ENCODE data around the gene TRAF3. TPM values are rescaled to one million over a fixed set of nuclear protein-coding genes. Genes with fewer than 3 reads are reported as not detected.
"Not testable (repeated sequence)": the region's sequence is repeated elsewhere in the genome, so short reads cannot be mapped to it uniquely, and the experiment has no call there.

TRAF3 gene
- total RNA-seq, 1 donor from 2014 or later, result 26.3 TPM

- no peak overlapping the region for H3K27ac Mint-ChIP-seq
- TF ChIP-seq CTCF (IDR thresholded peaks at IDR 0.05; ENCODE audit: unreplicated experiment), result no peak
- no peaks in the 10 kb centered on the region for H3K27me3 Mint-ChIP-seq
- H3K4me3 Mint-ChIP-seq (ENCODE audit: low read depth), result no peak overlapping the region
- DNase-seq (ENCODE audit: low spot score, unreplicated experiment), result no peak
- peaks cover 7% of the 10 kb centered on the region for H3K36me3 Mint-ChIP-seq (ENCODE audit: insufficient read depth)
- H3K9me3 Mint-ChIP-seq (ENCODE audit: low read depth), result no peaks in the 10 kb centered on the region
- H3K4me1 Mint-ChIP-seq (ENCODE audit: low read depth), result peaks cover 12% of the 10 kb centered on the region
These were observed 56.7 kb downstream of the TRAF3 start for GRCh38 chr14:102833991-102834390.

- TF ChIP-seq CTCF (IDR thresholded peaks at IDR 0.05; ENCODE audit: unreplicated experiment), result no peak
- Mint-ChIP-seq H3K4me3 (ENCODE audit: low read depth) (no peak overlapping the region), H3K4me1 (ENCODE audit: low read depth) (peaks cover 4% of the 10 kb centered on the region), H3K27me3 (no peaks in the 10 kb centered on the region), H3K9me3 (ENCODE audit: low read depth) (no peaks in the 10 kb centered on the region), H3K27ac (no peak overlapping the region), H3K36me3 (ENCODE audit: insufficient read depth) (peaks cover 7% of the 10 kb centered on the region)
- DNase-seq (ENCODE audit: low spot score, unreplicated experiment), result no peak
These were observed 58.7 kb downstream of the TRAF3 start for GRCh38 chr14:102835959-102836358.

GRCh38 chr14:102837120-102837519 is 59.9 kb downstream of the TRAF3 start:
- H3K9me3 Mint-ChIP-seq (ENCODE audit: low read depth); DNase-seq (ENCODE audit: low spot score, unreplicated experiment); H3K4me3 Mint-ChIP-seq (ENCODE audit: low read depth); H3K4me1 Mint-ChIP-seq (ENCODE audit: low read depth); H3K27ac Mint-ChIP-seq; H3K36me3 Mint-ChIP-seq (ENCODE audit: insufficient read depth); H3K27me3 Mint-ChIP-seq: not testable (repeated sequence)

- TF ChIP-seq CTCF (IDR thresholded peaks at IDR 0.05; ENCODE audit: unreplicated experiment), result no peak
- Mint-ChIP-seq H3K27ac (no peak overlapping the region), H3K4me3 (ENCODE audit: low read depth) (no peak overlapping the region), H3K9me3 (ENCODE audit: low read depth) (no peaks in the 10 kb centered on the region), H3K4me1 (ENCODE audit: low read depth) (peaks cover 4% of the 10 kb centered on the region), H3K27me3 (no peaks in the 10 kb centered on the region), H3K36me3 (ENCODE audit: insufficient read depth) (peaks cover 5% of the 10 kb centered on the region)
- no peak for DNase-seq (ENCODE audit: low spot score, unreplicated experiment)
These were observed 61.3 kb downstream of the TRAF3 start for GRCh38 chr14:102838501-102838900.

GRCh38 chr14:102840115-102840514 is 62.9 kb downstream of the TRAF3 start:
- Mint-ChIP-seq H3K36me3 (ENCODE audit: insufficient read depth) (no peaks in the 10 kb centered on the region), H3K9me3 (ENCODE audit: low read depth) (no peaks in the 10 kb centered on the region), H3K4me3 (ENCODE audit: low read depth) (no peak overlapping the region), H3K27ac (no peak overlapping the region), H3K27me3 (no peaks in the 10 kb centered on the region), H3K4me1 (ENCODE audit: low read depth) (peaks cover 4% of the 10 kb centered on the region)
- DNase-seq (ENCODE audit: low spot score, unreplicated experiment), result no peak
- no peak for TF ChIP-seq CTCF (IDR thresholded peaks at IDR 0.05; ENCODE audit: unreplicated experiment)

- Mint-ChIP-seq H3K27me3 (no peaks in the 10 kb centered on the region), H3K4me1 (ENCODE audit: low read depth) (peaks cover 4% of the 10 kb centered on the region), H3K27ac (no peak overlapping the region), H3K36me3 (ENCODE audit: insufficient read depth) (no peaks in the 10 kb centered on the region), H3K9me3 (ENCODE audit: low read depth) (no peaks in the 10 kb centered on the region), H3K4me3 (ENCODE audit: low read depth) (no peak overlapping the region)
- DNase-seq (ENCODE audit: low spot score, unreplicated experiment), result no peak
- TF ChIP-seq CTCF (IDR thresholded peaks at IDR 0.05; ENCODE audit: unreplicated experiment), result no peak
These were observed 63.7 kb downstream of the TRAF3 start for GRCh38 chr14:102840771-102841528.
